HFF-Myc (cell line): Measurements from ENCODE around the gene ELMO1.

Experiments used
- DNase-seq: peaks from one replicate; pipeline ENCODE4 v3.0.0-alpha.2; 2011; ENCODE audit warnings: low read depth; ENCODE audit errors: extremely low read depth
- H3K4me3 ChIP-seq: replicated peaks from 2 replicates; pipeline ENCODE4 v1.5.1; 2011; ENCODE audit warnings: low read depth, mild to moderate bottlenecking, control low read depth, low read length
- TF ChIP-seq, protein P1 (sequence below): IDR thresholded peaks from 2 replicates; pipeline ENCODE4 v1.5.1; 2012; ENCODE audit warnings: mild to moderate bottlenecking, low read depth, low read length, control low read depth; ENCODE audit errors: missing control alignments

The ELMO1 gene

DNA sequence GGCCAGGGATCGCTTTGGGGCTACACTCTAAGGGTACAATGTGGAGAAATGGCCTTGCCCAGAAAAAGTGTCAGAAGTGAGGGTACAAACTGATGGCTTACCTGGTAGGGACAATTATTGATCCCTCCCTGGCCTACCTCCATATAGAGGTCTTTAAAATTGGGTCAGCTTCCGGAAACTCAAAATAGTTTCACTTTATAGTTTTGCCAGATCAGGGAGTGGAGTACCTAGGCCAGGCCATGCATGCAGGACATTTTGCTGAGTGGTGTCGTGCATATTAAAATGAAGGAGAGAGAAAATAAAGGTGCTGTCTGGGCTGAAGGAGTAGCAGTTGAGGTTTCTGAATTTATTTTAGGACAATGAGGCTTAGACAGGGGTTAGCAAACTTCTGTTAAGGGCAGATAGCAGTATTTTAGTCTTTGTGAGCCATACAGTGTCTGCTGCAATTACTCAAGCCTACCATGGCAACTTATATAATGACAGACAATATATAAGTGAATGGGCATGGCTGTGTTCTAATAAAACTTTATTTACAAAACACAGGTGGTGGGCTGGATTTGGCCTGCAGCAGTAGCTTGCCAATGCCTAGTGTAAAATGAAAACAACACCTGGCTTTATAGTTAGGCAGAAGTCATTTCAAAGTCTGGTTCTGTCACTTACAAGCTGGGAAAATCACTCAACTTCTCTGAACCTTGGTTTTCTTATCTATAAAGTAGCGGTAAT lies 547.5 kb downstream of the ELMO1 start:
- TF ChIP-seq, protein P1, sequence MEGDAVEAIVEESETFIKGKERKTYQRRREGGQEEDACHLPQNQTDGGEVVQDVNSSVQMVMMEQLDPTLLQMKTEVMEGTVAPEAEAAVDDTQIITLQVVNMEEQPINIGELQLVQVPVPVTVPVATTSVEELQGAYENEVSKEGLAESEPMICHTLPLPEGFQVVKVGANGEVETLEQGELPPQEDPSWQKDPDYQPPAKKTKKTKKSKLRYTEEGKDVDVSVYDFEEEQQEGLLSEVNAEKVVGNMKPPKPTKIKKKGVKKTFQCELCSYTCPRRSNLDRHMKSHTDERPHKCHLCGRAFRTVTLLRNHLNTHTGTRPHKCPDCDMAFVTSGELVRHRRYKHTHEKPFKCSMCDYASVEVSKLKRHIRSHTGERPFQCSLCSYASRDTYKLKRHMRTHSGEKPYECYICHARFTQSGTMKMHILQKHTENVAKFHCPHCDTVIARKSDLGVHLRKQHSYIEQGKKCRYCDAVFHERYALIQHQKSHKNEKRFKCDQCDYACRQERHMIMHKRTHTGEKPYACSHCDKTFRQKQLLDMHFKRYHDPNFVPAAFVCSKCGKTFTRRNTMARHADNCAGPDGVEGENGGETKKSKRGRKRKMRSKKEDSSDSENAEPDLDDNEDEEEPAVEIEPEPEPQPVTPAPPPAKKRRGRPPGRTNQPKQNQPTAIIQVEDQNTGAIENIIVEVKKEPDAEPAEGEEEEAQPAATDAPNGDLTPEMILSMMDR = no peak
- no peak for DNase-seq
- no peak overlapping the region for H3K4me3 ChIP-seq

DNA sequence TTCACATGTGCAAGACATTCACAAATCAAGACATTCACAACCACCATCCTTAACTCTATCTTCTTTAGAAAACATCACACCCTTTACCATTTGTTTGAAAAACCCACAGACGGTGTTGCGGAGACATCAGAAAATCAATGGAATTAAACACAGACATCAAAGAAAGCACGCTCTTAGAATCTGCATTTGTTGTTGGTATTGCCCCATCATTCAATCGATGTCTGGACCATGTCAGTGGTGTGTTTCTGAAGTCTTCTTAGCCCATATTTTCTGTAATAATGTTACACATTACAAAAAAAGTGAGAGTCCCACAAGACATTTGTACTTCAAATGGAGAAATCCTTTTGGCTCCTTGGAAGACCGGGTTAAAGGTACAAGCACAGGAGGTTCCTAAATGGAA lies 550.5 kb downstream of the ELMO1 start:
- TF ChIP-seq, protein P1 = no peak
- no peak overlapping the region for H3K4me3 ChIP-seq
- DNase-seq = no peak

DNA sequence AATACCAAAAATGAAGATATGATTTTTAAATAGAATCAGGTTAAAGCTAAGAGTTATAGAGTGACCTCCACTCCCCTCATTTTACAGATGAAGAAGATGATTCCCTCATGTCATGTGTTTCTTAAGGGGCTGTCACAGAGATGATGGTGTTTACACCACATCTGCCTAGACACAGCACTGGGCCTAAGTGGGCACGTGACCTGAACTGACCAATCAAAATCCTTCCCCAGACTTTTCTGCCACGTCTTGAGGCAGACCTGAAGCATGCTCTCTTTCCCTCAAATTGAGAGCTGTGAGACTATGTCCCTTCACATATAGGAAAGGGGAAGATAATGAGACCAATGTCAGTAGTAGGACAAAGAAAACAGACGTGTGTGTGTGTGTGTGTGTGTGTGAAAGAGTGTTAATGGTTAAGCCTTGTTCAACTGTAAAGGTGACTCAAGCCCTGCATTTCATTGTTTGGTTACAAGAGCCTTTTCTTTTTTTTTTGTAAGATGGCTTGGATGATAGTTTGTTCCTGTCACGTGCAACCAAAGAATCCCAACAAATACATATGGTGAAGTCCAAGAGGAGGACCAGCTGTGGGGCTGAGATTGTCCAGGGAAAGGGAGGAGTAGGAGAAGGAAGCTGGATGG lies 551.6 kb downstream of the ELMO1 start:
- DNase-seq = no peak
- TF ChIP-seq, protein P1 = no peak

DNA sequence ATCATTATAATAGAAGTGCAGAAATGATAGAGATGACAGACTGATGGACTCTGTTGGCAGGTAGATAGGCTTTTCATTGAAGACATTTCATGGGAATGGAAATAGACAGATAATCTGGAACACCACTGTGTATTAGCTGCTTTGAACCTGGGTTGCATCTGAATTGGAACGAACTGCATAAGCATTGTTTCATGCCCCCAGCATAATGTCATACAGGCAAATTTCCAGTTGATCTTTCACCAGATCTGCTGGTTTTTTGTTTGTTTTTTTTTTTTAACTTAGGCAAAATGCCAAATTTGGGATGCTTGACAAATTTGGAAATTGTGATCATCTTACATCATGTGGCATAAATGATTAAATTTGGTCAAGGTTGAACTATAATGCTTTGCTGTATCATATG lies 552.2 kb downstream of the ELMO1 start:
- DNase-seq = no peak
- TF ChIP-seq, protein P1 = no peak
- H3K4me3 ChIP-seq = no peak overlapping the region

More for the DNA sequence above, 551.6 kb downstream of the ELMO1 start:
- no peak overlapping the region for H3K4me3 ChIP-seq

DNA sequence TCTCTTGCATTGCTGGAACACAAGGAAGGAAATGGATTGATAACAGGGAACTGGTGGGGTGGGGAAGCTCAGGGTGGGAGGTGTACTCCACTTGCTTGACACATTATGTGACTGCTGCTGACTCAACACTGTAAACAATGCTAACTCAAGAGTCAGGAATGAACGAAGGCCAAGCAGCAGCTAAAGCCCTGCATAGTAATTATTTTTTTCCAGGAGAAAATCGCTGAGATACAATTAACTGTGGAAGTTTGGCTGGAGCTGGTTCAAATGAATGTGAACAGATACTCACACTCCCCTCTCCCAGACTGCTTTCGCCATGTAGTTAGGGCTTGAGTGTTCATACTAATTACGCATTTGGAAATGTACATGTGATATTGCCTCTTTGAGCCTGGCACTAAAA lies 553.5 kb downstream of the ELMO1 start:
- H3K4me3 ChIP-seq = no peak overlapping the region
- TF ChIP-seq, protein P1 = no peak
- no peak for DNase-seq

DNA sequence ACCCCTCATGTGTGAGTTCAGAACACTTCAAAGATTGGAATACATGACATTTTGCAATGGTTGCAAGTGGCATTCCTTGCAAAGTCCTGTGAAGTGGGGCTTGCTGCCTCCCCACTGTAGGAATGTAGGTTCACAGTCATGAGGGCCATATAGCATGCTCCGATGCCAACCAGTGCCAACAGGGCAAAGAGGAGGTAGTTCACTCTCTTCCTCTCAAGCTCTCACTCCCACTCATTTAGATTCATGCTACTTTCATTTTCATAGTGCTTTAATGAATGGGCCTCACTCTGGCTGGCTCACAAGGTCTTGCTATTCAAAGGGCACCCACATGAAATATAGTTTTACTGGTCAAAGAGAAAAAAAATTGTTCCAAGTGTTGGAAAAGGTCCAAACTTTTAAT lies 554.5 kb downstream of the ELMO1 start:
- no peak overlapping the region for H3K4me3 ChIP-seq
- no peak for DNase-seq
- TF ChIP-seq, protein P1 = no peak
